Astrocyte (in vitro differentiated cells and primary cell): Measurements from ENCODE around the gene DBF4B. TPM values are rescaled to one million over a fixed set of nuclear protein-coding genes. Genes with fewer than 3 reads are reported as not detected.
"Not testable (repeated sequence)": the region's sequence is repeated elsewhere in the genome, so short reads cannot be mapped to it uniquely, and the experiment has no call there.

Experiments used
- DNase-seq: peaks from one replicate; pipeline ENCODE4 v3.0.0-alpha.2; 2010; ENCODE audit warnings: low read depth
- FAIRE-seq: peaks from 2 replicates; lab custom pipeline; 2011; peaks lifted over from hg19 to GRCh38; lab: Jason Lieb, UNC
- H2AFZ ChIP-seq: 2 replicates; pipeline ENCODE4 v1.6.0; 2012; ENCODE audit warnings: low read depth, low read length, inconsistent platforms
- H3K27ac ChIP-seq: 2 replicates; pipeline ENCODE4 v1.5.1; 2011; ENCODE audit warnings: low read depth, low read length, inconsistent platforms
- H3K27me3 ChIP-seq: 2 replicates; pipeline ENCODE4 v1.6.0; 2011; ENCODE audit warnings: low read length, inconsistent platforms; ENCODE audit not compliant: insufficient read depth
- H3K36me3 ChIP-seq: 2 replicates; pipeline ENCODE4 v1.5.1; 2011; ENCODE audit warnings: low read length, inconsistent platforms; ENCODE audit not compliant: insufficient read depth
- H3K4me1 ChIP-seq: 2 replicates; pipeline ENCODE4 v1.5.1; 2011; ENCODE audit warnings: low read length, inconsistent platforms; ENCODE audit not compliant: insufficient read depth
- H3K4me2 ChIP-seq: 2 replicates; pipeline ENCODE4 v1.6.0; 2012; ENCODE audit warnings: low read length, inconsistent platforms
- H3K4me3 ChIP-seq: 2 replicates; pipeline ENCODE4 v1.5.1; 2011; ENCODE audit warnings: low read depth, mild to moderate bottlenecking, low read length, inconsistent platforms; ENCODE audit not compliant: insufficient read depth
- H3K79me2 ChIP-seq: 2 replicates; pipeline ENCODE4 v1.6.0; 2012; ENCODE audit warnings: mild to moderate bottlenecking, low read length, inconsistent platforms; ENCODE audit not compliant: insufficient read depth
- H3K9ac ChIP-seq: 2 replicates; pipeline ENCODE4 v1.6.0; 2012; ENCODE audit warnings: mild to moderate bottlenecking, low read length, inconsistent platforms
- H3K9me3 ChIP-seq: 2 replicates; pipeline ENCODE4 v1.5.1; 2012; ENCODE audit warnings: low read depth, mild to moderate bottlenecking, low read length, inconsistent platforms; ENCODE audit not compliant: insufficient read depth
- H4K20me1 ChIP-seq: 2 replicates; pipeline ENCODE4 v1.6.0; 2012; ENCODE audit warnings: low read length, inconsistent platforms; ENCODE audit not compliant: insufficient read depth
- H3K27ac Mint-ChIP-seq: one replicate; pipeline ENCODE4 v1.8.0; 2021; ENCODE audit warnings: mild to moderate bottlenecking, mixed read lengths; ENCODE audit not compliant: unreplicated experiment
- H3K27me3 Mint-ChIP-seq: one replicate; pipeline ENCODE4 v1.8.0; 2021; ENCODE audit warnings: low read depth, mixed read lengths; ENCODE audit not compliant: unreplicated experiment
- H3K36me3 Mint-ChIP-seq: one replicate; pipeline ENCODE4 v1.8.0; 2021; ENCODE audit warnings: low read depth, mixed read lengths; ENCODE audit not compliant: unreplicated experiment
- H3K4me1 Mint-ChIP-seq: one replicate; pipeline ENCODE4 v1.8.0; 2021; ENCODE audit warnings: low read depth, mixed read lengths; ENCODE audit not compliant: unreplicated experiment
- H3K4me3 Mint-ChIP-seq: one replicate; pipeline ENCODE4 v1.8.0; 2021; ENCODE audit warnings: mild to moderate bottlenecking, moderate library complexity, mixed read lengths; ENCODE audit not compliant: unreplicated experiment
- H3K9me3 Mint-ChIP-seq: one replicate; pipeline ENCODE4 v1.8.0; 2021; ENCODE audit warnings: mild to moderate bottlenecking, mixed read lengths; ENCODE audit not compliant: unreplicated experiment
- EZH2 ChIP-seq: IDR thresholded peaks from 2 replicates; pipeline ENCODE4 v1.6.1; 2012; ENCODE audit warnings: mild to moderate bottlenecking, low read length, inconsistent platforms; ENCODE audit not compliant: insufficient read depth
- total RNA-seq: library from RNA; stranded (reverse); gene quantifications from 2 replicates; pipeline ENCODE4 v1.2.1, GENCODE V29; 2021
- TF ChIP-seq, protein P1 (sequence below): IDR thresholded peaks from 2 replicates; pipeline ENCODE4 v1.5.1; 2011; ENCODE audit warnings: low read depth, mild to moderate bottlenecking, inconsistent platforms, low read length, moderate library complexity; ENCODE audit not compliant: insufficient read depth

Gene DBF4B
- total RNA-seq, 1 donor from 2014 or later: 9.5 TPM

DNA sequence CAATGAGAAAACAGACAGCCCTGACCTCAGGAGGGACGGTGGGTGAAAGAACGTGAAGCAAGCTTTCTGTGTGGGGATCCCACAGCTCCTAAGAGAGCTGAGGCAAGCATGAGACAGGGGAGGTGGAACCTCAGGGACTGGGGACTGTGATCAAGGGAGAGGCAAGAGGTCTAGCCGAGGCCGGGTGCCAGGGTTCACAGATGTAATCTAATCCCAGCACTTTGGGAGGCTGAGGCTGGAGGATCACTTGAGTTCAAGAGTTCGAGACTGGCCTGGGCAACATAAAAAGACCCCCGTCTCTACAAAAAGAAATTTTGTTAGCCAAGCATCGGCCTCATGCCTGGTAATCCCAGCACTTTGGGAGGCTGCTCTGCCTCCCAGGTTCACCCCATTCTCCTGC is 45.8 kb downstream of the DBF4B start:
- H3K36me3 ChIP-seq: no peaks in the 10 kb centered on the region
- H3K9me3 ChIP-seq: no peaks in the 10 kb centered on the region
- no peaks in the 10 kb centered on the region for H3K4me1 ChIP-seq
- H3K79me2 ChIP-seq: no peaks in the 10 kb centered on the region
- no peaks in the 10 kb centered on the region for H3K4me1 Mint-ChIP-seq
- peaks cover 7% of the 10 kb centered on the region for H3K27me3 ChIP-seq
- no peak overlapping the region for H3K27ac ChIP-seq
- DNase-seq (no peak), FAIRE-seq (no peak)
- H3K27ac Mint-ChIP-seq: no peak overlapping the region
- H3K4me2 ChIP-seq: no peak overlapping the region
- no peak overlapping the region for H2AFZ ChIP-seq
- no peak for TF ChIP-seq EZH2
- TF ChIP-seq, protein P1, sequence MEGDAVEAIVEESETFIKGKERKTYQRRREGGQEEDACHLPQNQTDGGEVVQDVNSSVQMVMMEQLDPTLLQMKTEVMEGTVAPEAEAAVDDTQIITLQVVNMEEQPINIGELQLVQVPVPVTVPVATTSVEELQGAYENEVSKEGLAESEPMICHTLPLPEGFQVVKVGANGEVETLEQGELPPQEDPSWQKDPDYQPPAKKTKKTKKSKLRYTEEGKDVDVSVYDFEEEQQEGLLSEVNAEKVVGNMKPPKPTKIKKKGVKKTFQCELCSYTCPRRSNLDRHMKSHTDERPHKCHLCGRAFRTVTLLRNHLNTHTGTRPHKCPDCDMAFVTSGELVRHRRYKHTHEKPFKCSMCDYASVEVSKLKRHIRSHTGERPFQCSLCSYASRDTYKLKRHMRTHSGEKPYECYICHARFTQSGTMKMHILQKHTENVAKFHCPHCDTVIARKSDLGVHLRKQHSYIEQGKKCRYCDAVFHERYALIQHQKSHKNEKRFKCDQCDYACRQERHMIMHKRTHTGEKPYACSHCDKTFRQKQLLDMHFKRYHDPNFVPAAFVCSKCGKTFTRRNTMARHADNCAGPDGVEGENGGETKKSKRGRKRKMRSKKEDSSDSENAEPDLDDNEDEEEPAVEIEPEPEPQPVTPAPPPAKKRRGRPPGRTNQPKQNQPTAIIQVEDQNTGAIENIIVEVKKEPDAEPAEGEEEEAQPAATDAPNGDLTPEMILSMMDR: no peak
- no peak overlapping the region for H3K9ac ChIP-seq
- H3K27me3 Mint-ChIP-seq: peaks cover 22% of the 10 kb centered on the region
- peaks cover 13% of the 10 kb centered on the region for H3K36me3 Mint-ChIP-seq
- no peaks in the 10 kb centered on the region for H4K20me1 ChIP-seq
- H3K9me3 Mint-ChIP-seq: no peaks in the 10 kb centered on the region
- no peak overlapping the region for H3K4me3 ChIP-seq
- no peak overlapping the region for H3K4me3 Mint-ChIP-seq

DNA sequence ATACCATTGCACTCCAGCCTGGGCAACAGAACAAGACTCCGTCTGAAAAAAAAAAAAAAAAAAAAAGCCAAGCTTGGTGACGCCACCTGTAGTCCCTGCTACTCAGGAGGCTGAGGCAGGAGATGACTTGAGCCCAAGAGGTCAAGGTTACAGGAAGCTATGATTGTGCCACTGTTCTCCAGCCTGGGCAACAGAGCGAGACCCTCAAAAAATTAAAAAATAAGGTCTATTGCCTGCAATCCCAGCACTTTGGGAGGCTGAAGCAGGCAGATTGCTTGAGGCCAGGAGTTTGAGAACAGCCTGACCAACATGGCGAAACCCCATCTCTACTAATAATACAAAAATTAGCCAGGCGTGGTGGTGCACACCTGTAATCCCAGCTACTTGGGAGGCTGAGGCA is 46.7 kb downstream of the DBF4B start:
- DNase-seq, H3K27ac Mint-ChIP-seq, H3K79me2 ChIP-seq, H3K4me1 Mint-ChIP-seq, H3K9ac ChIP-seq, FAIRE-seq, H3K4me1 ChIP-seq, H3K4me3 Mint-ChIP-seq, H3K9me3 Mint-ChIP-seq, H3K4me2 ChIP-seq, H3K9me3 ChIP-seq, H3K36me3 ChIP-seq, H4K20me1 ChIP-seq, H3K4me3 ChIP-seq, H2AFZ ChIP-seq, H3K27ac ChIP-seq: not testable (repeated sequence)
- Mint-ChIP-seq H3K36me3 (peaks cover 13% of the 10 kb centered on the region), H3K27me3 (peaks cover 25% of the 10 kb centered on the region)
- H3K27me3 ChIP-seq: peaks cover 11% of the 10 kb centered on the region

DNA sequence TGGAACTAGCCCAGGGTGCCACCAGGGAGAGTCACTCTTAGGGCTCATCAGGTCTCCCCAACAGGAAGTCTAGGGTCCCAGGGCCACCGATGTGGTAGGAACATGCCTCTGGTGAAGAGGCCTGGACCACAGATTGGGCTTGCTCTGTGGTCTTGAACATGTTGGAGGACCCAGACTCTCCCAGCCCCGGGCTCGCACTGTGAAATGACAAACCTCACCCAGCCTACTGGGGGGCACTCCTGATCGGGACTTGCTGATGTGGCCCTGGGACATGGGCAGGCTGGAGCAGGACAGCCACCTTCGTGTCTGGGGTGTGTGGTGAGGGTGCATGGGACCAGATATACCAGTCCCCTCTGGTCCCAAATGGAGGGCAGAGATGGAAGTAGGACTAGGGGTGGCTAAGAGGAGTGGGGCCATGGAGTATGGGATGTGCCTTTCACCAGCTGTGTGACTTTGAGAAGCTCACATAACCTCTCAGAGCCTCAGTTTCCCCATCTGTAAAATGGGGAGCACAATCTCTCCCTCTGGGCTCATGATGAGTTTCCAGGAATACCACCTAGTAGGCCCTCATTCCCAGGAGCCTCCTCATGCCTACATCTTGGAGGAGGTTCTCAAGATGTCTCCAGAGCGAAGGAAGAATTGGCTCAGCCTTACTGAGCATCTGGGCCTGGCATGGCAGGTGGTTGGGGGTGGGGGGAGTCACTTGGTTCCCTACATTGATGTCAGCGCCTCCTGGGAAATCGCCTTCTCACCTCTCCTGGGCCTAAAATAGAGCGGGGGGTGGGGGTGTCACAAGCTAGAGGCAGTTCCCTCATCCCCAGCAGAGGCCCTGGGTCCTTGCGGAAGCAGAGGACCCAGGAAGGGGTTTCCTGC is 48.8 kb downstream of the DBF4B start:
- no peak overlapping the region for H3K27ac Mint-ChIP-seq
- DNase-seq (no peak), FAIRE-seq (no peak)
- Histone ChIP-seq H3K27ac (no peak overlapping the region), H3K4me1 (no peaks in the 10 kb centered on the region), H2AFZ (no peak overlapping the region), H3K27me3 (peaks cover 11% of the 10 kb centered on the region), H3K9ac (no peak overlapping the region), H3K4me3 (no peak overlapping the region), H3K4me2 (no peak overlapping the region), H4K20me1 (no peaks in the 10 kb centered on the region), H3K79me2 (no peaks in the 10 kb centered on the region), H3K9me3 (no peaks in the 10 kb centered on the region), H3K36me3 (no peaks in the 10 kb centered on the region)
- H3K4me3 Mint-ChIP-seq: no peak overlapping the region
- no peak for TF ChIP-seq EZH2
- TF ChIP-seq, protein P1: no peak
- no peaks in the 10 kb centered on the region for H3K9me3 Mint-ChIP-seq
- no peaks in the 10 kb centered on the region for H3K36me3 Mint-ChIP-seq
- H3K27me3 Mint-ChIP-seq: peaks cover 34% of the 10 kb centered on the region
- H3K4me1 Mint-ChIP-seq: no peaks in the 10 kb centered on the region
